ENCODE measurements around the gene COASY. TPM values are rescaled to one million over a fixed set of nuclear protein-coding genes. Genes with fewer than 3 reads are reported as not detected.

The COASY gene
- polyA plus RNA-seq, 1 of the 3 experiments (the other 2 are of a cell fraction): 69.4 TPM

DNA sequence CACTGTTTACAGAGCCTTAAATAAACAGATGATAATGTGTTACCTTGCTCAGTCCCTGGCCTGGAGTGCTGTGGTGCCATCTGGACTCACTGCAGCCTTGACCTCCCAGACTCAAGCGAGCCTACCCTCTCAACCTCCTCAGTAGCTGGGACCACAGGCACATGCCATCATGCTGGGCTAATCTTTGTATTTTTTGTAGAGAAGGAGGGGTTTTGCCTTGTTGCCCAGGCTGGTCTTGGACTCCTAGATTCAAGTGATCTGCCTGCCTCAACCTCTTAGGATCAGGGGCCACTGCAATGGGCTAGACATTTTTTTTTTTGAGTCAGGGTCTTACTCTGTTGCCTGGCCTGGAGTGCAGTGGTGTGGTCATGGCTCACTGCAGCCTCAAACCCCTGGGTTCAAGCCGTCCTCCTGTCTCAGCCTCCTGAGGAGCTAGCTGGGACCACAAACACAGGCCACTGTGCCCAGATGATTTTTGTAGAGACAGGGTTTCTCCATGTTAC lies 30.9 kb upstream of the COASY start:
- no peak overlapping the region for H3K4me2 ChIP-seq
- no peak overlapping the region for H3K27ac ChIP-seq (ENCODE audit: low read depth in 2 of 2, low read length in 1 of 2)
- peaks cover 18% of the 10 kb centered on the region for H3F3A ChIP-seq (replicated peaks; ENCODE audit: insufficient read depth)
- peaks cover 3 to 9% of the 10 kb centered on the region in 2 experiments; a peak in 2 of 4 replicates for H3K4me1 ChIP-seq (ENCODE audit: control insufficient read depth in 1 of 2, insufficient read depth in 2 of 2, low read depth in 1 of 2, low read length in 1 of 2)
- H3K4me3 ChIP-seq (ENCODE audit: low read depth in 2 of 2, low read length in 1 of 2): no peak overlapping the region
- TF ChIP-seq TAF1 (IDR thresholded peaks at IDR 0.05; ENCODE audit: borderline replicate concordance, low read depth, low read length) (no peak), RCOR1 (IDR thresholded peaks at IDR 0.05; ENCODE audit: low read length) (no peak), ZBTB33 (IDR thresholded peaks at IDR 0.05; ENCODE audit: borderline replicate concordance, low read depth) (no peak), MXI1 (IDR thresholded peaks at IDR 0.05; ENCODE audit: low read depth, low read length) (no peak), TCF12 (IDR thresholded peaks at IDR 0.05) (no peak), REST (IDR thresholded peaks at IDR 0.05; ENCODE audit: low read depth, low read length) (no peak), RXRA (IDR thresholded peaks at IDR 0.05; ENCODE audit: borderline replicate concordance, low read depth) (no peak), POLR2AphosphoS5 (IDR thresholded peaks at IDR 0.05; ENCODE audit: low read depth, low read length) (no peak), GABPA (IDR thresholded peaks at IDR 0.05; ENCODE audit: low read depth) (no peak), NRF1 (IDR thresholded peaks at IDR 0.05; ENCODE audit: low read depth, low read length) (no peak), SMC3 (IDR thresholded peaks at IDR 0.05; ENCODE audit: low read depth, low read length) (no peak), RAD21 (IDR thresholded peaks at IDR 0.05; ENCODE audit: low read length) (no peak), SIN3A (IDR thresholded peaks at IDR 0.05; ENCODE audit: borderline replicate concordance, low read depth, low read length) (no peak), YY1 (IDR thresholded peaks at IDR 0.05; ENCODE audit: low read depth) (no peak), ELF1 (IDR thresholded peaks at IDR 0.05) (no peak), FOXJ3 (CRISPR knock-in tag; IDR thresholded peaks at IDR 0.05) (no peak), JUND (IDR thresholded peaks at IDR 0.05) (no peak)
- TF ChIP-seq, protein P1, sequence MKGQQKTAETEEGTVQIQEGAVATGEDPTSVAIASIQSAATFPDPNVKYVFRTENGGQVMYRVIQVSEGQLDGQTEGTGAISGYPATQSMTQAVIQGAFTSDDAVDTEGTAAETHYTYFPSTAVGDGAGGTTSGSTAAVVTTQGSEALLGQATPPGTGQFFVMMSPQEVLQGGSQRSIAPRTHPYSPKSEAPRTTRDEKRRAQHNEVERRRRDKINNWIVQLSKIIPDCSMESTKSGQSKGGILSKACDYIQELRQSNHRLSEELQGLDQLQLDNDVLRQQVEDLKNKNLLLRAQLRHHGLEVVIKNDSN (IDR thresholded peaks at IDR 0.05; ENCODE audit: borderline replicate concordance, low read depth): no peak
- TF ChIP-seq, protein P2, sequence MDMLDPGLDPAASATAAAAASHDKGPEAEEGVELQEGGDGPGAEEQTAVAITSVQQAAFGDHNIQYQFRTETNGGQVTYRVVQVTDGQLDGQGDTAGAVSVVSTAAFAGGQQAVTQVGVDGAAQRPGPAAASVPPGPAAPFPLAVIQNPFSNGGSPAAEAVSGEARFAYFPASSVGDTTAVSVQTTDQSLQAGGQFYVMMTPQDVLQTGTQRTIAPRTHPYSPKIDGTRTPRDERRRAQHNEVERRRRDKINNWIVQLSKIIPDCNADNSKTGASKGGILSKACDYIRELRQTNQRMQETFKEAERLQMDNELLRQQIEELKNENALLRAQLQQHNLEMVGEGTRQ (IDR thresholded peaks at IDR 0.05; ENCODE audit: borderline replicate concordance, low read depth, low read length): no peak
- H3K79me2 ChIP-seq (ENCODE audit: insufficient read depth): no peaks in the 10 kb centered on the region
- 86% methylated on average over 2 of the region's 2 CpGs for WGBS (ENCODE audit: low lambda C conversion rate)
- no peaks in the 10 kb centered on the region for H3K9me3 ChIP-seq
- no peak overlapping the region for H3K9ac ChIP-seq
- no peaks in the 10 kb centered on the region for H3K36me3 ChIP-seq (replicated peaks in 1 of 2; ENCODE audit: control insufficient read depth in 1 of 2, insufficient read depth in 2 of 2, low read length in 1 of 2)
- H3K9me2 ChIP-seq: no peaks in the 10 kb centered on the region
- DNase-seq: no peak
- H2AFZ ChIP-seq (ENCODE audit: low read depth): no peak overlapping the region
- POLR2A ChIA-PET: interaction anchor here (0.7 kb wide), 1 partner anchor 222 kb away, joined by 3 read pairs; no protein-coding TSS in a partner anchor
- no peaks in the 10 kb centered on the region for H3K27me3 ChIP-seq (ENCODE audit: insufficient read depth)
- no peaks in the 10 kb centered on the region for H4K20me1 ChIP-seq (ENCODE audit: insufficient read depth)
- CTCF ChIA-PET: interaction anchor here (0.8 to 8.9 kb wide), 3 partner anchors 8 to 147 kb away, joined by 4 to 83 read pairs (median 4); partner anchors contain the start of gene PLEKHH3
